ENCODE results near the gene ACBD3. TPM values are rescaled to one million over a fixed set of nuclear protein-coding genes. Genes with fewer than 3 reads are reported as not detected.
A peak's percentile ranks its signal among the peaks of the same experiment; 100 is the strongest.

ACBD3 gene
- total and polyA plus RNA-seq, 4 experiments from 2014 or later, result 10.1 to 29.7 (median 25.7) TPM

GRCh38 chr1:226131639-226132038 lies 54.9 kb downstream of the ACBD3 start:
- Mint-ChIP-seq H3K4me3 (no peak overlapping the region), H3K9me3 (peaks cover 0 to 3% (median 0%) of the 10 kb centered on the region in 8 donors), H3K36me3 (no peaks in the 10 kb centered on the region), H3K27ac (no peak overlapping the region), H3K4me1 (peaks cover 4 to 14% (median 9%) of the 10 kb centered on the region in 4 donors), H3K27me3 (no peaks in the 10 kb centered on the region)
- H3K27me3 ChIP-seq (ENCODE audit: insufficient read depth, low read length), result no peaks in the 10 kb centered on the region
- H3K4me1 ChIP-seq (ENCODE audit: insufficient read depth, low read length), result peaks cover 13% of the 10 kb centered on the region
- POLR2A ChIA-PET (ENCODE audit: partially characterized antibody), result no interaction called here
- CTCF ChIA-PET (ENCODE audit: partially characterized antibody), result interaction anchor here (1.2 kb wide), 1 partner anchor 65 kb away, joined by 3 read pairs; no protein-coding TSS in a partner anchor
- intact Hi-C loops (cut with micrococcal nuclease), result no loop called here
- no peaks in the 10 kb centered on the region for H3K36me3 ChIP-seq (ENCODE audit: insufficient read depth, low read length)
- no peak overlapping the region for H3K27ac ChIP-seq (ENCODE audit: low read depth, low read length)
- H3K4me3 ChIP-seq (ENCODE audit: low read length in 2 of 2), result no peak overlapping the region
- H3K9me3 ChIP-seq (ENCODE audit: control insufficient read depth in 1 of 2, low read length in 2 of 2), result no peaks in the 10 kb centered on the region
- no peak for DNase-seq

GRCh38 chr1:226129230-226129629 lies 57.3 kb downstream of the ACBD3 start:
- DNase-seq, result no peak
- ChIA-PET CTCF (ENCODE audit: partially characterized antibody) (interaction anchor here (7.0 kb wide), 1 partner anchor 69 kb away, joined by 207 read pairs; no protein-coding TSS in a partner anchor), POLR2A (ENCODE audit: partially characterized antibody) (no interaction called here)
- Mint-ChIP-seq H3K36me3 (no peaks in the 10 kb centered on the region), H3K4me3 (no peak overlapping the region), H3K4me1 (peaks cover 15 to 27% (median 19%) of the 10 kb centered on the region in 4 donors), H3K27me3 (no peaks in the 10 kb centered on the region), H3K9me3 (peaks cover 0 to 3% (median 0%) of the 10 kb centered on the region in 8 donors), H3K27ac (no peak overlapping the region)
- no peak overlapping the region for H3K27ac ChIP-seq (ENCODE audit: low read depth, low read length)
- no peaks in the 10 kb centered on the region for H3K36me3 ChIP-seq (ENCODE audit: insufficient read depth, low read length)
- H3K27me3 ChIP-seq (ENCODE audit: insufficient read depth, low read length), result no peaks in the 10 kb centered on the region
- H3K4me1 ChIP-seq (ENCODE audit: insufficient read depth, low read length), result peaks cover 26% of the 10 kb centered on the region
- H3K4me3 ChIP-seq (ENCODE audit: low read length in 2 of 2), result no peak overlapping the region
- intact Hi-C loops (cut with micrococcal nuclease), result loop anchor here (5.0 kb wide), 1 partner anchor 478 kb away; no protein-coding TSS in a partner anchor
- H3K9me3 ChIP-seq (ENCODE audit: control insufficient read depth in 1 of 2, low read length in 2 of 2), result no peaks in the 10 kb centered on the region

- no peaks in the 10 kb centered on the region for H3K36me3 Mint-ChIP-seq
- H3K27ac ChIP-seq (ENCODE audit: low read depth, low read length), result no peak overlapping the region
- POLR2A ChIA-PET (ENCODE audit: partially characterized antibody), result interaction anchor here (0.6 kb wide), 1 partner anchor 16 kb away, joined by 3 read pairs; no protein-coding TSS in a partner anchor
- peak overlapping the region in 1 of 7 donors; percentile 42 for H3K27ac Mint-ChIP-seq
- H3K9me3 ChIP-seq (ENCODE audit: control insufficient read depth in 1 of 2, low read length in 2 of 2), result no peaks in the 10 kb centered on the region
- peaks cover 0 to 3% (median 0%) of the 10 kb centered on the region in 8 donors for H3K9me3 Mint-ChIP-seq
- peaks cover 26% of the 10 kb centered on the region for H3K4me1 ChIP-seq (ENCODE audit: insufficient read depth, low read length)
- H3K4me1 Mint-ChIP-seq, result peaks cover 16 to 32% (median 21%) of the 10 kb centered on the region in 4 donors
- no peaks in the 10 kb centered on the region for H3K27me3 ChIP-seq (ENCODE audit: insufficient read depth, low read length)
- intact Hi-C loops (cut with micrococcal nuclease), result loop anchor here (5.0 kb wide), 1 partner anchor 479 kb away; no protein-coding TSS in a partner anchor
- DNase-seq, result no peak
- H3K4me3 Mint-ChIP-seq, result no peak overlapping the region
- H3K4me3 ChIP-seq (ENCODE audit: low read length in 2 of 2), result no peak overlapping the region
- no peaks in the 10 kb centered on the region for H3K27me3 Mint-ChIP-seq
- H3K36me3 ChIP-seq (ENCODE audit: insufficient read depth, low read length), result no peaks in the 10 kb centered on the region
- CTCF ChIA-PET (ENCODE audit: partially characterized antibody), result interaction anchor here (1.5 to 7.0 kb wide), 3 partner anchors 64 to 205 kb away, joined by 5 to 207 read pairs (median 91); no protein-coding TSS in a partner anchor
Measured at GRCh38 chr1:226128487-226129075, 58.0 kb downstream of the ACBD3 start.

- intact Hi-C loops (cut with micrococcal nuclease), result loop anchor here (2.0 to 5.0 kb wide), 2 partner anchors 282 to 480 kb away; partner anchors contain the start of gene PARP1
- peaks cover 20 to 45% (median 27%) of the 10 kb centered on the region in 4 donors for H3K4me1 Mint-ChIP-seq
Measured at GRCh38 chr1:226126824-226127569, 59.5 kb downstream of the ACBD3 start.

GRCh38 chr1:226125831-226126230 lies 60.7 kb downstream of the ACBD3 start:
- peaks cover 0 to 4% of the 10 kb centered on the region in 2 donors for H3K36me3 Mint-ChIP-seq
- Histone ChIP-seq H3K4me1 (ENCODE audit: insufficient read depth, low read length) (peaks cover 36% of the 10 kb centered on the region), H3K27ac (ENCODE audit: low read depth, low read length) (no peak overlapping the region), H3K27me3 (ENCODE audit: insufficient read depth, low read length) (no peaks in the 10 kb centered on the region), H3K9me3 (ENCODE audit: control insufficient read depth in 1 of 2, low read length in 2 of 2) (no peaks in the 10 kb centered on the region), H3K36me3 (ENCODE audit: insufficient read depth, low read length) (no peaks in the 10 kb centered on the region), H3K4me3 (ENCODE audit: low read length in 2 of 2) (no peak overlapping the region)
- no peak overlapping the region for H3K27ac Mint-ChIP-seq
- ChIA-PET POLR2A (ENCODE audit: partially characterized antibody) (interaction anchor here (0.7 to 8.2 kb wide), 8 partner anchors 23 to 207 kb away, joined by 3 to 63 read pairs (median 5); partner anchors contain the start of genes H3-3A, LIN9 and SDE2), CTCF (ENCODE audit: partially characterized antibody) (interaction anchor here (0.5 to 7.0 kb wide), 57 partner anchors 8 to 681 kb away, joined by 3 to 207 read pairs (median 5); partner anchors contain the start of genes ACBD3, H3-3A and PARP1)
- H3K4me3 Mint-ChIP-seq, result no peak overlapping the region
- H3K27me3 Mint-ChIP-seq, result no peaks in the 10 kb centered on the region
- peaks cover 0 to 3% (median 0%) of the 10 kb centered on the region in 8 donors for H3K9me3 Mint-ChIP-seq
- intact Hi-C loops (cut with micrococcal nuclease), result loop anchor here (1.0 to 5.0 kb wide), 4 partner anchors 71 to 481 kb away; partner anchors contain the start of gene PARP1
- H3K4me1 Mint-ChIP-seq, result peaks cover 23 to 48% (median 30%) of the 10 kb centered on the region in 4 donors
- no peak for DNase-seq

More at GRCh38 chr1:226126824-226127569, 59.5 kb downstream of the ACBD3 start:
- H3K9me3 ChIP-seq (ENCODE audit: control insufficient read depth in 1 of 2, low read length in 2 of 2), result no peaks in the 10 kb centered on the region
- Mint-ChIP-seq H3K9me3 (peaks cover 0 to 3% (median 0%) of the 10 kb centered on the region in 8 donors), H3K27me3 (no peaks in the 10 kb centered on the region), H3K4me3 (peak overlapping the region in 6 of 8 donors; percentile 10 to 64 (median 48)), H3K27ac (peak overlapping the region in 3 of 7 donors; percentile 32 to 56 (median 37)), H3K36me3 (peaks cover 0 to 2% of the 10 kb centered on the region in 2 donors)
- no peaks in the 10 kb centered on the region for H3K27me3 ChIP-seq (ENCODE audit: insufficient read depth, low read length)
- peaks cover 32% of the 10 kb centered on the region for H3K4me1 ChIP-seq (ENCODE audit: insufficient read depth, low read length)
- H3K4me3 ChIP-seq (ENCODE audit: low read length in 2 of 2), result no peak overlapping the region
- ChIA-PET CTCF (ENCODE audit: partially characterized antibody) (interaction anchor here (1.0 to 7.0 kb wide), 10 partner anchors 10 to 348 kb away, joined by 3 to 207 read pairs (median 24); partner anchors contain the start of gene PARP1), POLR2A (ENCODE audit: partially characterized antibody) (interaction anchor here (1.9 kb wide), 1 partner anchor 70 kb away, joined by 14 read pairs; no protein-coding TSS in a partner anchor)
- H3K27ac ChIP-seq (ENCODE audit: low read depth, low read length), result no peak overlapping the region
- H3K36me3 ChIP-seq (ENCODE audit: insufficient read depth, low read length), result no peaks in the 10 kb centered on the region
- DNase-seq, result no peak

GRCh38 chr1:226125097-226125630 lies 61.4 kb downstream of the ACBD3 start:
- CTCF ChIA-PET (ENCODE audit: partially characterized antibody), result interaction anchor here (0.5 to 7.0 kb wide), 56 partner anchors 8 to 680 kb away, joined by 3 to 207 read pairs (median 5); partner anchors contain the start of genes ACBD3, H3-3A and PARP1
- H3K27me3 Mint-ChIP-seq, result no peaks in the 10 kb centered on the region
- no peaks in the 10 kb centered on the region for H3K27me3 ChIP-seq (ENCODE audit: insufficient read depth, low read length)
- H3K9me3 Mint-ChIP-seq, result no peaks in the 10 kb centered on the region
- no peaks in the 10 kb centered on the region for H3K9me3 ChIP-seq (ENCODE audit: control insufficient read depth in 1 of 2, low read length in 2 of 2)
- no peak overlapping the region for H3K4me3 ChIP-seq (ENCODE audit: low read length in 2 of 2)
- peak overlapping the region in 7 of 8 donors; percentile 20 to 64 (median 43) for H3K4me3 Mint-ChIP-seq
- peaks cover 23 to 49% (median 34%) of the 10 kb centered on the region in 4 donors for H3K4me1 Mint-ChIP-seq
- H3K36me3 ChIP-seq (ENCODE audit: insufficient read depth, low read length), result no peaks in the 10 kb centered on the region
- POLR2A ChIA-PET (ENCODE audit: partially characterized antibody), result interaction anchor here (0.7 to 8.2 kb wide), 8 partner anchors 24 to 208 kb away, joined by 3 to 63 read pairs (median 5); partner anchors contain the start of genes H3-3A, LIN9 and SDE2
- intact Hi-C loops (cut with micrococcal nuclease), result loop anchor here (1.0 to 5.0 kb wide), 3 partner anchors 72 to 482 kb away; no protein-coding TSS in a partner anchor
- peaks cover 42% of the 10 kb centered on the region for H3K4me1 ChIP-seq (ENCODE audit: insufficient read depth, low read length)
- DNase-seq, result peak; percentile 79 to 86 (median 80)
- H3K27ac Mint-ChIP-seq, result peak overlapping the region; percentile 54 to 96 (median 84)
- peaks cover 0 to 4% of the 10 kb centered on the region in 2 donors for H3K36me3 Mint-ChIP-seq
- H3K27ac ChIP-seq (ENCODE audit: low read depth, low read length), result no peak overlapping the region
